Measurements from ENCODE around the gene ZNF398.
"Not testable (repeated sequence)": the region's sequence is repeated elsewhere in the genome, so short reads cannot be mapped to it uniquely, and the experiment has no call there.

ZNF398 gene

GRCh38 chr7:149223176-149223575 is 75.9 kb downstream of the ZNF398 start:
- TF ChIP-seq CTCF (IDR thresholded peaks at IDR 0.05; ENCODE audit: low read depth, low read length, missing control alignments), result no peak
- in situ Hi-C loops (cut with HindIII; ENCODE audit: low sequenced_read_pairs), result no loop called here
- DNase-seq (ENCODE audit: low read depth), result no peak
- no peak overlapping the region for H3K4me3 ChIP-seq (ENCODE audit: low read depth, low read length)

DNA sequence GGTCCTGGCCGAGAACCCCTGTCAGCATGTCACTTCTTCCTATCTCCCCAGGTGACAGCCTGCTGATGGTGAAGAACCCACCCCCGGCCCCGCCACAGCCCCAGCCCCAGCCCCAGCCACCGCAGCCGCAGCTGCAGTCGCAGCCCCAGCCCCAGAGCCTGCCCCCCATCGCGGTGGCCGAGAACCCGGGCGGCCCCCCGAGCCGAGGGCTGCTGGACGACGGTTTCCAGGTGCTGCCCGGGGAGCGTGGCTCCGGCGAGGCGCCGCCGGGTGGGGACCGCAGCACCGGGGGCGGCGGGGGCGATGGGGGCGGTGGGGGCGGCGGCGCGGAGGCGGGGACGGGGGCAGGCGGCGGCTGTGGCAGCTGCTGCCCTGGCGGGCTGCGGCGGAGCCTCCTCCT is 76.5 kb downstream of the ZNF398 start:
- DNase-seq (ENCODE audit: low read depth), result no peak
- TF ChIP-seq CTCF (IDR thresholded peaks at IDR 0.05; ENCODE audit: low read depth, low read length, missing control alignments), result no peak
- in situ Hi-C loops (cut with HindIII; ENCODE audit: low sequenced_read_pairs), result no loop called here
- no peak overlapping the region for H3K4me3 ChIP-seq (ENCODE audit: low read depth, low read length)

GRCh38 chr7:149224352-149224751 is 77.1 kb downstream of the ZNF398 start:
- TF ChIP-seq CTCF (IDR thresholded peaks at IDR 0.05; ENCODE audit: low read depth, low read length, missing control alignments), result no peak
- H3K4me3 ChIP-seq (ENCODE audit: low read depth, low read length), result no peak overlapping the region
- DNase-seq (ENCODE audit: low read depth), result no peak
- in situ Hi-C loops (cut with HindIII; ENCODE audit: low sequenced_read_pairs), result no loop called here

GRCh38 chr7:149225106-149225505 is 77.9 kb downstream of the ZNF398 start:
- in situ Hi-C loops (cut with HindIII; ENCODE audit: low sequenced_read_pairs), result no loop called here
- no peak for DNase-seq (ENCODE audit: low read depth)
- TF ChIP-seq CTCF (IDR thresholded peaks at IDR 0.05; ENCODE audit: low read depth, low read length, missing control alignments), result no peak
- no peak overlapping the region for H3K4me3 ChIP-seq (ENCODE audit: low read depth, low read length)

DNA sequence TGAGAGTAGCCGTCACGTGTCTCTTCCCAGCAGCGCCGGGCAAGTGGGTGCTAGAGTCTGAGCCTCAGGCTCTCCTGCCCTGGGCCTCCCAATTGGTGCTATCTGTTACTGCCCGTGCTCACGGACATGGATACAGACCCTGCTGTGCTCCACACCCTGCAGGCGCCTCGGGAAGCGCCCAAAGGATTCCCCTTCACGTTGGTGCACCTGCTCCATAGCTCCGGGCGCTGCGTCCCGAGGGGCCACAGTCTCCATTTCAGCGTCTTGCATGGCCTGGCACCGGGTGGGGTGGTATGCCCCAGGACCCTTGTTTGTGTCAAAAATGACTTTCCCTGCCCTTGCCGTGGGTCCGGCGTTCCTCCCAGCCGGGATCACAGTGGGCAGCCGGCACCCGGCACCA is 78.4 kb downstream of the ZNF398 start:
- in situ Hi-C loops (cut with HindIII; ENCODE audit: low sequenced_read_pairs), result no loop called here
- no peak overlapping the region for H3K4me3 ChIP-seq (ENCODE audit: low read depth, low read length)
- TF ChIP-seq CTCF (IDR thresholded peaks at IDR 0.05; ENCODE audit: low read depth, low read length, missing control alignments), result no peak
- no peak for DNase-seq (ENCODE audit: low read depth)

DNA sequence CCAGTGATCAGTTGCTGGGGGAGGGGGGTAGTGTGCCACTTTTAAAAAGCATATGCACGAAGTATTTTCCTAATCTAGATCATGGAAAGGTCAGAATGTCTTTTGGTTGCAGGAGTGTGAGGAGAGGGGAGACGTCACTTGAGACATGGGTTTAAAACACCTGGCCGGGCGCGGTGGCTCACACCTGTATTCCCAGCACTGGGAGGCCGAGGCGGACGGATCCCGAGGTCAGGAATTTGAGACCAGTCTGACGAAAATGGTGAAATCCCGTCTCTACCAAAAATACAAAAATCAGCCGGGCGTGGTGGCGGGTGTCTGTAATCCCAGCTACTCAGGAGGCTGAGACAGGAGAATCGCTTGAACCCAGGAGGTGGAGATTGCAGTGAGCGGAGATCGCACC is 79.1 kb downstream of the ZNF398 start:
- in situ Hi-C loops (cut with HindIII; ENCODE audit: low sequenced_read_pairs); H3K4me3 ChIP-seq (ENCODE audit: low read depth, low read length); DNase-seq (ENCODE audit: low read depth): not testable (repeated sequence)

GRCh38 chr7:149226840-149227494 is 79.7 kb downstream of the ZNF398 start:
- no peak for TF ChIP-seq CTCF (IDR thresholded peaks at IDR 0.05; ENCODE audit: low read depth, low read length, missing control alignments)
- in situ Hi-C loops (cut with HindIII; ENCODE audit: low sequenced_read_pairs), result no loop called here
- H3K4me3 ChIP-seq (ENCODE audit: low read depth, low read length), result no peak overlapping the region
- no peak for DNase-seq (ENCODE audit: low read depth)

Data from astrocyte of the cerebellum (primary cell).